Neural cell (in vitro differentiated cells): ENCODE measurements around the gene APOBEC2. TPM values are rescaled to one million over a fixed set of nuclear protein-coding genes. Genes with fewer than 3 reads are reported as not detected.

ENCODE experiments used
- H2AFZ ChIP-seq: fragments of 200-600, 300-800 bp; sonication (generic), shearing (Covaris generic); 2 replicates; pipeline ENCODE4 v1.6.0; 2014; ENCODE audit warnings: low read depth, mild to moderate bottlenecking, antibody characterized with exemption, low read length, moderate library complexity
- H3F3A ChIP-seq: fragments of 200-600 bp; shearing (Covaris generic); 2 replicates; pipeline ENCODE4 v1.6.1; 2016; ENCODE audit warnings: mild to moderate bottlenecking, moderate library complexity, mixed read lengths, antibody characterized with exemption, low read length; ENCODE audit not compliant: insufficient read depth, poor library complexity, severe bottlenecking
- H3K27ac ChIP-seq: fragments of 200-600, 300-800 bp; sonication (generic), shearing (Covaris generic); 2 replicates; pipeline ENCODE4 v1.5.1; 2014; ENCODE audit warnings: mild to moderate bottlenecking, low read length, moderate library complexity
- H3K27me3 ChIP-seq: fragments of 300-800, 200-600 bp; sonication (generic), shearing (Covaris generic); 2 replicates; pipeline ENCODE4 v1.6.0; 2014; ENCODE audit warnings: mild to moderate bottlenecking, low read depth, low read length, moderate library complexity; ENCODE audit not compliant: insufficient read depth
- H3K36me3 ChIP-seq: fragments of 300-800, 200-600 bp; sonication (generic), shearing (Covaris generic); 2 replicates; pipeline ENCODE4 v1.5.1; 2014; ENCODE audit warnings: mild to moderate bottlenecking, antibody characterized with exemption, low read length, moderate library complexity; ENCODE audit not compliant: insufficient read depth
- H3K4me2 ChIP-seq: fragments of 300-800, 200-600 bp; sonication (generic), shearing (Covaris generic); 2 replicates; pipeline ENCODE4 v1.6.0; 2014; ENCODE audit warnings: mild to moderate bottlenecking, low read length
- H3K4me3 ChIP-seq: fragments of 300-800, 200-600 bp; sonication (generic), shearing (Covaris generic); 2 replicates; pipeline ENCODE4 v1.5.1; 2014; ENCODE audit warnings: mild to moderate bottlenecking, low read length, moderate library complexity
- H3K79me2 ChIP-seq: fragments of 200-600 bp; shearing (Covaris generic); replicated peaks from 2 replicates; pipeline ENCODE4 v1.6.0; 2014; ENCODE audit warnings: mild to moderate bottlenecking, low read length, moderate library complexity; ENCODE audit not compliant: insufficient read depth
- H3K9ac ChIP-seq: fragments of 300-800, 200-600 bp; sonication (generic), shearing (Covaris generic); 2 replicates; pipeline ENCODE4 v1.6.1; 2016; ENCODE audit warnings: mild to moderate bottlenecking, low read length, mixed read lengths
- H3K9me2 ChIP-seq: fragments of 200-600 bp; shearing (Covaris generic); 2 replicates; pipeline ENCODE4 v1.6.1; 2016; ENCODE audit warnings: mild to moderate bottlenecking, low read length, mixed read lengths; ENCODE audit not compliant: insufficient read depth
- H3K9me3 ChIP-seq: fragments of 200-600, 300-800 bp; sonication (generic), shearing (Covaris generic); 2 replicates; pipeline ENCODE4 v1.6.1; 2016; ENCODE audit warnings: mild to moderate bottlenecking, mixed run types, low read length, moderate library complexity, mixed read lengths
- H4K20me1 ChIP-seq: fragments of 200-600 bp; shearing (Covaris generic); 2 replicates; pipeline ENCODE4 v1.6.1; 2016; ENCODE audit warnings: mild to moderate bottlenecking, mixed run types; ENCODE audit not compliant: insufficient read depth
- CTCF ChIP-seq: fragments of 450-650 bp; IDR thresholded peaks from 2 replicates; pipeline ENCODE4 v1.5.1; 2014; ENCODE audit warnings: antibody characterized with exemption, mild to moderate bottlenecking, moderate library complexity; ENCODE audit not compliant: poor library complexity, severe bottlenecking
- EZH2 ChIP-seq: fragments of 200-600, 300-800 bp; shearing (Covaris generic), sonication (generic); IDR thresholded peaks from 2 replicates; pipeline ENCODE4 v1.6.1; 2014; ENCODE audit warnings: antibody characterized with exemption, low read length, borderline replicate concordance, mild to moderate bottlenecking; ENCODE audit not compliant: insufficient read depth, poor library complexity, severe bottlenecking
- REST ChIP-seq: IDR thresholded peaks from 2 replicates; pipeline ENCODE4 v1.6.1; 2012; ENCODE audit warnings: borderline replicate concordance
- polyA plus RNA-seq: library from polyadenylated mRNA; depleted of rRNA; stranded (reverse); fragments of >200 nt; gene quantifications from 2 replicates; pipeline ENCODE4 v1.2.3, GENCODE V29; 2014

APOBEC2 gene
- polyA plus RNA-seq, 1 donor from 2014 or later = not detected

- no peak overlapping the region for H2AFZ ChIP-seq
- H3K9ac ChIP-seq = no peak overlapping the region
- H3K79me2 ChIP-seq = no peaks in the 10 kb centered on the region
- no peak overlapping the region for H3K4me3 ChIP-seq
- H3K27ac ChIP-seq = no peak overlapping the region
- no peaks in the 10 kb centered on the region for H3K27me3 ChIP-seq
- H3K9me3 ChIP-seq = no peaks in the 10 kb centered on the region
- TF ChIP-seq REST (no peak), CTCF (no peak)
- H4K20me1 ChIP-seq = no peaks in the 10 kb centered on the region
- H3F3A ChIP-seq = no peaks in the 10 kb centered on the region
- no peak overlapping the region for H3K4me2 ChIP-seq
- H3K36me3 ChIP-seq = no peaks in the 10 kb centered on the region
- H3K9me2 ChIP-seq = no peaks in the 10 kb centered on the region
Measured at GRCh38 chr6:41049521-41049920, 3.5 kb upstream of the APOBEC2 start.

GRCh38 chr6:41049955-41050354 lies 3.0 kb upstream of the APOBEC2 start:
- Histone ChIP-seq H3K9me2 (no peaks in the 10 kb centered on the region), H3K4me2 (no peak overlapping the region), H3K27ac (no peak overlapping the region), H2AFZ (no peak overlapping the region), H3K4me3 (no peak overlapping the region), H3K27me3 (no peaks in the 10 kb centered on the region), H3K9me3 (no peaks in the 10 kb centered on the region), H3K36me3 (no peaks in the 10 kb centered on the region), H3K79me2 (no peaks in the 10 kb centered on the region), H3F3A (no peaks in the 10 kb centered on the region), H3K9ac (no peak overlapping the region), H4K20me1 (no peaks in the 10 kb centered on the region)
- no peak for TF ChIP-seq REST
- no peak for TF ChIP-seq EZH2
- TF ChIP-seq CTCF = no peak
